ENCODE data around the gene TJP1.

- TF ChIP-seq, protein P1, sequence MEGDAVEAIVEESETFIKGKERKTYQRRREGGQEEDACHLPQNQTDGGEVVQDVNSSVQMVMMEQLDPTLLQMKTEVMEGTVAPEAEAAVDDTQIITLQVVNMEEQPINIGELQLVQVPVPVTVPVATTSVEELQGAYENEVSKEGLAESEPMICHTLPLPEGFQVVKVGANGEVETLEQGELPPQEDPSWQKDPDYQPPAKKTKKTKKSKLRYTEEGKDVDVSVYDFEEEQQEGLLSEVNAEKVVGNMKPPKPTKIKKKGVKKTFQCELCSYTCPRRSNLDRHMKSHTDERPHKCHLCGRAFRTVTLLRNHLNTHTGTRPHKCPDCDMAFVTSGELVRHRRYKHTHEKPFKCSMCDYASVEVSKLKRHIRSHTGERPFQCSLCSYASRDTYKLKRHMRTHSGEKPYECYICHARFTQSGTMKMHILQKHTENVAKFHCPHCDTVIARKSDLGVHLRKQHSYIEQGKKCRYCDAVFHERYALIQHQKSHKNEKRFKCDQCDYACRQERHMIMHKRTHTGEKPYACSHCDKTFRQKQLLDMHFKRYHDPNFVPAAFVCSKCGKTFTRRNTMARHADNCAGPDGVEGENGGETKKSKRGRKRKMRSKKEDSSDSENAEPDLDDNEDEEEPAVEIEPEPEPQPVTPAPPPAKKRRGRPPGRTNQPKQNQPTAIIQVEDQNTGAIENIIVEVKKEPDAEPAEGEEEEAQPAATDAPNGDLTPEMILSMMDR (IDR thresholded peaks at IDR 0.05 in 4 of 5, conservative IDR thresholded peaks at IDR 0.05 in 1 of 5), result no peak
- no peak for TF ChIP-seq POLR2A (IDR thresholded peaks at IDR 0.05)
These were observed 124.1 kb downstream of the TJP1 start for GRCh38 chr15:29698030-29698701.
